ENCODE data around the gene GRIK4.

GRCh38 chr11:120735035-120735434 is 223.5 kb downstream of the GRIK4 start:
- TF ChIP-seq SP1 (CRISPR knock-in tag; conservative IDR thresholded peaks at IDR 0.05), result no peak
- TF ChIP-seq ARID4B (CRISPR knock-in tag; IDR thresholded peaks at IDR 0.05; ENCODE audit: borderline replicate concordance), result no peak
- TF ChIP-seq CREM (CRISPR knock-in tag; IDR thresholded peaks at IDR 0.05), result no peak
- no peak for TF ChIP-seq ZNF423 (CRISPR knock-in tag; IDR thresholded peaks at IDR 0.05)
- no peak for TF ChIP-seq AR (CRISPR knock-in tag; IDR thresholded peaks at IDR 0.05)

Data from WTC11 (cell line).